Measurements from ENCODE around the gene CA10.

CA10 gene

DNA sequence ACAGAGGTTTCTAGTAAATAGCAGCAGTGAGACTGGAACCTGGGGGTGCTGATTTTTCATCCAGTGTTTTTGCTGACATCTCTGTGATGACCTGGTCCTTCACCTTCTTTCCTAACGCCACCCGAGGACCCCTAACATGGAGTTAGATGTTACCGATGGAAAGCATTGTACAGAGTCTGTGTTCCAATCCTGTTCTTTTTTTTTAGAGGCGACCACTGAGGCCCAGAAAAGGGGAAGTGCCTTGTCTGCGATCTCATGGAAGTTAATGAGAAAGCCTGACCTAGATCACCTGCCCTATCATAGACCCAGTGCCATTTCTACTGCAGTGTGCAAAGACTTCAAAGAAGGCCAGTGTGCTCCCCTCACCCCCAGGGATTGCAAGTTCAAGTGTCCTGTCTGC, 362.5 kb downstream of the CA10 start:
- peaks cover 23% of the 10 kb centered on the region for H3K27me3 ChIP-seq (replicated peaks; ENCODE audit: control insufficient read depth, insufficient read depth, low read length)
- peaks cover 5% of the 10 kb centered on the region for H3K4me1 ChIP-seq (ENCODE audit: control insufficient read depth, insufficient read depth, low read length)
- H3K9ac ChIP-seq (ENCODE audit: low read length), result no peak overlapping the region
- no peaks in the 10 kb centered on the region for H3K36me3 ChIP-seq (ENCODE audit: control insufficient read depth, insufficient read depth, low read length, severe bottlenecking)
- H3K9me3 ChIP-seq (ENCODE audit: control insufficient read depth, low read length), result no peaks in the 10 kb centered on the region
- no peak for DNase-seq (ENCODE audit: low read depth)
- H3K4me3 ChIP-seq (ENCODE audit: low read length), result no peak overlapping the region

DNA sequence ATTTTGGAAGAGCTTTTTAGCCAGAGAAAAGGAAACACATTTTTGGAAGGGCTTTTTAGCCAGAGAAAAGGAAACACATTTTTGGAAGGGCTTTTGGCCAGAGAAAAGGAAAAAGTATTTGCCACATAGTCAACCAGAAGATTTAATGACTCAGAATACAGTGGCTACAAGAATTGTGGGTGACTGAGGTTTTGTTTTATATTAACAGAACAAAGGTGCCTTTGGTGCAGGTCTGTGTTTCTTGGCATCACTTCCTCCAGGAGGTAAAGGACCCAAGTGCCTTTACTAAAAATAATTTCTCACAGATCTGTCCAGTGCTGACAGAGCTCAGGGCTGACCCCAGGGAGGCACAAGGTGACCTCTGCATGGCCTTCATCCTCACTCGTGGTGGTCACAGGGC, 363.1 kb downstream of the CA10 start:
- Histone ChIP-seq H3K27me3 (replicated peaks; ENCODE audit: control insufficient read depth, insufficient read depth, low read length) (peaks cover 23% of the 10 kb centered on the region), H3K9me3 (ENCODE audit: control insufficient read depth, low read length) (no peaks in the 10 kb centered on the region), H3K36me3 (ENCODE audit: control insufficient read depth, insufficient read depth, low read length, severe bottlenecking) (no peaks in the 10 kb centered on the region), H3K4me3 (ENCODE audit: low read length) (no peak overlapping the region), H3K9ac (ENCODE audit: low read length) (no peak overlapping the region), H3K4me1 (ENCODE audit: control insufficient read depth, insufficient read depth, low read length) (peaks cover 5% of the 10 kb centered on the region)
- no peak for DNase-seq (ENCODE audit: low read depth)

DNA sequence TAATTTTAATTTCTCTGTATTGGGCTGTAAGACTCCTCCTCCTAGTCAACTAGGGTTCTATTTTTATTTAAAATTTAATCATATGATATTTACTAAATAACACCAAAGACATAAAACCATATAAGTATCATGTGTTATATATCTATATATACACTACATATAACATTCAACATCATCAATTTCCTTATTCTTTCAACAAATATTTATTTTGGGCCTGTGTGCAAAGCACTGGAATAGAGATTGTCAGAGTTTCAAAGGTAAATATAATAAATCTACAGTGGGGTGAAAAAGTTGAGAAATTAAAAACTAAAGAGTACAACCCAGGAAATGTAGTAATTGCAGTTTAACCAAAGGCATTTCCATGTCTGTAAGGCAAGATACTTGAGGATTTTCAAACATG, 364.0 kb downstream of the CA10 start:
- peaks cover 4% of the 10 kb centered on the region for H3K4me1 ChIP-seq (ENCODE audit: control insufficient read depth, insufficient read depth, low read length)
- H3K36me3 ChIP-seq (ENCODE audit: control insufficient read depth, insufficient read depth, low read length, severe bottlenecking), result no peaks in the 10 kb centered on the region
- peaks cover 26% of the 10 kb centered on the region for H3K27me3 ChIP-seq (replicated peaks; ENCODE audit: control insufficient read depth, insufficient read depth, low read length)
- no peaks in the 10 kb centered on the region for H3K9me3 ChIP-seq (ENCODE audit: control insufficient read depth, low read length)
- H3K4me3 ChIP-seq (ENCODE audit: low read length), result no peak overlapping the region
- no peak overlapping the region for H3K9ac ChIP-seq (ENCODE audit: low read length)
- no peak for DNase-seq (ENCODE audit: low read depth)

DNA sequence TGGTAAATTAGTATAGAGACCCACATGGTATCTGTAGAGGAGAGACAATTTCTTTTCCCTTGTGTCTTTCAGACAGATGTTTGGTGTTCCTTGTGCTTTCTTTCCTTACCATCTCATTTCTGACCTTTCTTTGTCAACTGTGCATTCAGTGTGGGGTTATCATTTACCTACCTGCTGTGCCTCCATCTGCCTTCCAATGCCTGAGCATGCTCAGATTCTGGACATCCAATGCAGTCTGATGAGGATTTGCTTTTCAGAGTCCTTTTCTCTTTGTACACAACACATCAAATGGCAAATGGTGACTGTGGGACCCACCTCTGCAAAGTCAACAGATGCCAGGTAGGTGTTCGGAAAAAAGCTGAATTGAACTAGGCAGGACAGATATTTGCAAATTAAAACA, 364.8 kb downstream of the CA10 start:
- Histone ChIP-seq H3K9ac (ENCODE audit: low read length) (no peak overlapping the region), H3K36me3 (ENCODE audit: control insufficient read depth, insufficient read depth, low read length, severe bottlenecking) (no peaks in the 10 kb centered on the region), H3K4me1 (ENCODE audit: control insufficient read depth, insufficient read depth, low read length) (no peaks in the 10 kb centered on the region), H3K9me3 (ENCODE audit: control insufficient read depth, low read length) (no peaks in the 10 kb centered on the region), H3K4me3 (ENCODE audit: low read length) (no peak overlapping the region), H3K27me3 (replicated peaks; ENCODE audit: control insufficient read depth, insufficient read depth, low read length) (peaks cover 26% of the 10 kb centered on the region)
- no peak for DNase-seq (ENCODE audit: low read depth)

DNA sequence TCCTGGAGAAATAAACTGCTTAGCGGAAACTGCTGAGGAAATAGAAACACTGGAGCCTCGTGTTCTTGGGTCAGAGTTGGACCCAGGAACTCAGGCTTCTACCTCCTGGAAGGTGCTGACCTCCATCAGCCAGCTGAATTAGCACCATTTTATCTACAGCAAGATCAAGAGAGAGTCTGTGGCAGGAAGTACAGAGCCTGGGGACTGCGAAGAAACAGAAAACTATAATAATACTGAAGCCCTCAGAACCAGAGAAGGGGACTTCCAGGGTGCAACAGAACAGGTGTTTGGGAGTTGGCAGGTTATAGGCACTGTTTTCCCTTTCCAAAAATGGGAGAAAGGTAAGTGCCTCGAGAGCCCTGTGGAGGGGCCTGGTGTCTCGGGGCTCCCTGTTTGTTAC, 379.7 kb downstream of the CA10 start:
- H3K4me1 ChIP-seq (ENCODE audit: control insufficient read depth, insufficient read depth, low read length), result no peaks in the 10 kb centered on the region
- no peak for DNase-seq (ENCODE audit: low read depth)
- H3K27me3 ChIP-seq (replicated peaks; ENCODE audit: control insufficient read depth, insufficient read depth, low read length), result peaks cover 5% of the 10 kb centered on the region
- H3K9ac ChIP-seq (ENCODE audit: low read length), result no peak overlapping the region
- H3K9me3 ChIP-seq (ENCODE audit: control insufficient read depth, low read length), result no peaks in the 10 kb centered on the region
- no peak overlapping the region for H3K4me3 ChIP-seq (ENCODE audit: low read length)
- H3K36me3 ChIP-seq (ENCODE audit: control insufficient read depth, insufficient read depth, low read length, severe bottlenecking), result no peaks in the 10 kb centered on the region

DNA sequence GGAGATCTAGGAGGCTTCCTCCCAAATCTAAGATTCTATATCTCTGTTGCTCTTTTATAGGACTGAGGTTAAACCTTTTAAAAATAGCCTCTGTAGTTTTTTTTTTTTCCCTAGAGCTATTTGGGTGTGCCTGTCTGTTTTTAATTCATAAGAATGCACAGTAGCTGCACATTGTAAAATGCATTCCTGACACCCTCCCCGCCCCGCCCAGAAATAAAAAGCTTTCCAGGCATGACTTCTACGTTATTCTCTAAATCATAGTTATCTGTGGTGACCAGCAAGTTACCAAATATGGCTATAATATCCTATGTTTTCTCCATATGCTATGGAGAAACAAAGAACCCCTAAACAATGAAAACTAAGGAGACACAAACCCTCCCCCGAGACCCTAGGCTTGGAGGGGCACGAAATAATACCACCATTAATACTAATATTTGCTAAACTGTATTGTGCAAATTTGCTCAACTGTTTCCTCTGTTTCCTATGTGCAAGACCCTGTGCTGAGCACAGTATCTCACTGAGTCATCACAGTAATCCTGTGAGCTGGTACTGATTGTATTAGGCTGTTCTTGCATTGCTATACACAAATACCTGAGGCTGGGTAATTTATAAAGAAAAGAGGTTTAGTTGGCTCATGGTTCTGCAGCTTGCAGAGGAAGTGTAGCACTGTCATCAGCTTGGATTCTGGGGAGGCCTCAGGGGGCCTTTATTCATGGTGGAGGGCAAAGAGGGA, 388.3 kb downstream of the CA10 start:
- DNase-seq (ENCODE audit: low read depth), result no peak
- Histone ChIP-seq H3K4me1 (ENCODE audit: control insufficient read depth, insufficient read depth, low read length) (no peaks in the 10 kb centered on the region), H3K9ac (ENCODE audit: low read length) (no peak overlapping the region), H3K4me3 (ENCODE audit: low read length) (no peak overlapping the region), H3K27me3 (replicated peaks; ENCODE audit: control insufficient read depth, insufficient read depth, low read length) (peaks cover 27% of the 10 kb centered on the region), H3K36me3 (ENCODE audit: control insufficient read depth, insufficient read depth, low read length, severe bottlenecking) (no peaks in the 10 kb centered on the region), H3K9me3 (ENCODE audit: control insufficient read depth, low read length) (no peaks in the 10 kb centered on the region)

DNA sequence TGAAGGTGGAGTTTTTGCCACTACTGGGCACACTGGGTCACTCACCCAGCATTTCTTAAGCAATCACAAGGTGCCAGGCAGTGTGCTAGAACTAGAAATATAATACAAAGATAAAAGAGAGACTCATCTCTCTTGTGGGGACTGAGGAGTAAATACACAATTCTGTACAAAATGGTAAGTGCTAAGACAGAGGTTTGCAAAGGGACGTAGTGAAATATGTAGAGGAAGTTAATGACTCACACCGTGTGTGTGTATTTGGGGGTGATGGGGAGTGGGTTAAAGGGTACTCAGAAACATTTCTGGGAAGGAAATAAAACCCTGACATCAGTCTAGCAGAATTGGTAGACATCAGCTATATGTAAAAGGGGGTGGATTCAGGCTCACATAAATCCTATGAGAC, 389.3 kb downstream of the CA10 start:
- Histone ChIP-seq H3K9ac (ENCODE audit: low read length) (no peak overlapping the region), H3K36me3 (ENCODE audit: control insufficient read depth, insufficient read depth, low read length, severe bottlenecking) (no peaks in the 10 kb centered on the region), H3K9me3 (ENCODE audit: control insufficient read depth, low read length) (no peaks in the 10 kb centered on the region), H3K4me1 (ENCODE audit: control insufficient read depth, insufficient read depth, low read length) (no peaks in the 10 kb centered on the region), H3K4me3 (ENCODE audit: low read length) (no peak overlapping the region), H3K27me3 (replicated peaks; ENCODE audit: control insufficient read depth, insufficient read depth, low read length) (peaks cover 27% of the 10 kb centered on the region)
- no peak for DNase-seq (ENCODE audit: low read depth)

DNA sequence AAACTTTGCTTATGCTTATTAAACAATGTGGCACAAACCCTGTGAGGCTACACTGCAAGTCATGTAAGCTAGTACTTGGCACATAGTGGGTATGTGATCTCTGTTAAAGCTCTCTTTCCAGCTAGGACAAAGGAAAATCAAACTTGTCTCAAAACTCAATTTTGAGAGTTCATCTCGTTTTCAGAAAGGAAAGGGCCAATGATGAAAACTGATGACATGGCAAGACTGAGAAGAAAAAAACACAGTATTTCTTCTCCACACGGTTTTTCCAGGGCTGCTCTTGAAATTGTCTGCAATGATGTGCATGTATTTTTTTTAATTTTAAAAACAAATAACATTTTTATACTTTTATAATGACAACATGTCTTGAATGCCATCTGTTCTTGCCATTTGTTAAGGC, 389.8 kb downstream of the CA10 start:
- Histone ChIP-seq H3K4me1 (ENCODE audit: control insufficient read depth, insufficient read depth, low read length) (no peaks in the 10 kb centered on the region), H3K9ac (ENCODE audit: low read length) (no peak overlapping the region), H3K36me3 (ENCODE audit: control insufficient read depth, insufficient read depth, low read length, severe bottlenecking) (no peaks in the 10 kb centered on the region), H3K9me3 (ENCODE audit: control insufficient read depth, low read length) (no peaks in the 10 kb centered on the region), H3K4me3 (ENCODE audit: low read length) (no peak overlapping the region), H3K27me3 (replicated peaks; ENCODE audit: control insufficient read depth, insufficient read depth, low read length) (peaks cover 27% of the 10 kb centered on the region)
- no peak for DNase-seq (ENCODE audit: low read depth)

DNA sequence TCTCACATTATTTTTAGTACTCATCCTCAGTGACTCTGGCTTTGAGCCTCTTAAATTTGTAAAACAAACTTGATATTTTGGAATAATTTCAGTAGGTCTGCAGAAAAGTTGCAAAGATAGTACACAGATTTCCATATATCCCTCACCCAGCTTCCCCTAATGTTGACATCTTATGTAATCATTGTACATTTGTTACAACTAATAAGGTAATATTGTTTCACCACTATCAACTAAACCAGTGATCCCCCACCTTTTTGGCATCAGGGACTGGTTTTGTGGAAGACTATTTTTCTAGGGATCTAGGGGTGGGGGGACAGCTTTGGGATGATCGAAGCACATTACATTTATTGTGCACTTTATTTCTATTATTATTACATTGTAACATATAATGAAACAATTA, 391.2 kb downstream of the CA10 start:
- no peaks in the 10 kb centered on the region for H3K4me1 ChIP-seq (ENCODE audit: control insufficient read depth, insufficient read depth, low read length)
- H3K9ac ChIP-seq (ENCODE audit: low read length), result no peak overlapping the region
- no peak overlapping the region for H3K4me3 ChIP-seq (ENCODE audit: low read length)
- no peaks in the 10 kb centered on the region for H3K36me3 ChIP-seq (ENCODE audit: control insufficient read depth, insufficient read depth, low read length, severe bottlenecking)
- DNase-seq (ENCODE audit: low read depth), result no peak
- H3K9me3 ChIP-seq (ENCODE audit: control insufficient read depth, low read length), result no peaks in the 10 kb centered on the region
- H3K27me3 ChIP-seq (replicated peaks; ENCODE audit: control insufficient read depth, insufficient read depth, low read length), result peaks cover 37% of the 10 kb centered on the region

DNA sequence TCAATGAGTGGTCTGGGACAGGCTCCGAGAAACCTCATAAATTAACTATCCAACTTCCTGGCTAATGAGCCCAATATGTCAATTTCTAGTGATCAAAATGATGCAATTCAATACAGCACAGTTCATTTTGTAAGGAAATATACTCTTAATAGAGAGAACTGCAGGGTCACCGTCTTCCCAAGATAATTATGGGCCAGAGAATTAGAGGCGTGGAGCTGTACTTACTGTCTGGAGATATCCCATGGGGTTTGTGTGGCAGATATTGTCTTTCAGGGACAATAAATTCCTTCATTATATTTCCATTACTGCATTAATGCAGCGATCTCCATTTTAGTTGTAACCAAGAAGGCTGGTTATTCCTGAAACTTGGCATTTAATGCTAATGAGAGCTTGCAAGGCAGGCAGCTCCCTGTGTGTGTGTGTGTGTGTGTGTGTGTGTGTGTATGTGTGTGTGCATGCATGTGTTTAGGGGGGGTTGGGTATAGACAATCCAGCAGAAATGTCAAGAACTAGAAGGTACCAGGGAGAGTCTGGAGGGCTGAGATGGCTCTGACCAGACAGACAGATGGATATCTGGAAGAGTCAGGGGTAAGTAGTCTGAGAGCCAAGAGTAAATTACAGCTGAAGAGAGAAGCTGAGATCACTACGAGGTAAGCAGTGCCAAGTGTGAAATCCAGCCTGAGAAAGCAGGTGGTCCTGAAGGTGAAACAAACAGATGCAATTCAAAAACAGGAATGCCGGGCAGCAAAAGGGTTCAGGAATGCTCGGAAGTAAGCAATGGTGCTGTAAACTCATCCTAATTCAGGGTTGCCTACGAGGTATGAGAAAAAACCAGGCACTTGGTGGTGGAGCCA, 393.0 kb downstream of the CA10 start:
- Histone ChIP-seq H3K4me3 (ENCODE audit: low read length) (no peak overlapping the region), H3K36me3 (ENCODE audit: control insufficient read depth, insufficient read depth, low read length, severe bottlenecking) (no peaks in the 10 kb centered on the region), H3K9me3 (ENCODE audit: control insufficient read depth, low read length) (no peaks in the 10 kb centered on the region), H3K9ac (ENCODE audit: low read length) (no peak overlapping the region), H3K27me3 (replicated peaks; ENCODE audit: control insufficient read depth, insufficient read depth, low read length) (peaks cover 41% of the 10 kb centered on the region), H3K4me1 (ENCODE audit: control insufficient read depth, insufficient read depth, low read length) (peaks cover 3% of the 10 kb centered on the region)
- DNase-seq (ENCODE audit: low read depth), result no peak

DNA sequence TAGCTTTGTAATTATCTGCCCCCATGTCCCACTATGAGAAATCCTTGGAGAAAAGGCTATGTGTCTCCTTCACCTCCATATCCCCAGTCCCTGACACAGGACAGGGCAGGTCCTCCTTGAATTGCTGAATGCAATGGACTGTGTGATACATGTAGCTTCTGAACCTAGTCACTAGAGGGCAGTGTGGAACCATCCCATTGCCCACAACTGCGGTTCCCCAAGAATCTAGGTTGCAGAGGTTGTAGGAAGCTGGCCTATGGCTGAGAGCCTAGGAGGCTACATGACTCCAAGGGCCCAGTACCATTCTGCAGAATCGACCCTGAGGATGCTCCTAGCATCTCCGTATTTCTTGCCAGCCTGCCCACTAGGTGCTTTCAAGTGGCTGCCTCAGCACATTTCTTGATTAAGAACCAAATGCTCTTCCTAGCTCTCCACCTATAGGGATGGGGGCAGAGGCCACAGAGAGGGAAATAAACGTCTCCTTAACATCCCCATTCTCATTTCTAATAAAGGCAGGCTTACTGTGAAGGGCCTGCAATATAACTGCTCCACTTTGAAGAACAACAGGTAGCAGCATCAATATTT, 394.0 kb downstream of the CA10 start:
- Histone ChIP-seq H3K36me3 (ENCODE audit: control insufficient read depth, insufficient read depth, low read length, severe bottlenecking) (no peaks in the 10 kb centered on the region), H3K4me3 (ENCODE audit: low read length) (no peak overlapping the region), H3K9ac (ENCODE audit: low read length) (no peak overlapping the region), H3K9me3 (ENCODE audit: control insufficient read depth, low read length) (no peaks in the 10 kb centered on the region), H3K27me3 (replicated peaks; ENCODE audit: control insufficient read depth, insufficient read depth, low read length) (peaks cover 47% of the 10 kb centered on the region), H3K4me1 (ENCODE audit: control insufficient read depth, insufficient read depth, low read length) (peaks cover 3% of the 10 kb centered on the region)
- peak; percentile 66 for DNase-seq (ENCODE audit: low read depth)
